GM23338 (cell line): Measurements from ENCODE around the gene DPP10.

Source experiments
- CREB1 ChIP-seq: fragments of 250-450 bp; sonication (Bioruptor Pico); IDR thresholded peaks from 2 replicates; pipeline ENCODE4 v1.5.0; 2020; ENCODE audit warnings: low read depth, mild to moderate bottlenecking, moderate library complexity
- CTCF ChIP-seq, 2 experiments: fragments of 200-600 bp in 1 of 2; sonication (generic) in 1 of 2; conservative IDR thresholded peaks; 2 replicates each; pipeline versions ENCODE4 v1.5.1 to v1.6.1; 2016 to 2017; ENCODE audit warnings: antibody characterized with exemption in 2 of 2, low read depth in 2 of 2, mild to moderate bottlenecking in 2 of 2, moderate library complexity in 1 of 2
- ETS1 ChIP-seq: IDR thresholded peaks from 2 replicates; pipeline ENCODE4 v1.6.1; 2016; ENCODE audit warnings: antibody characterized with exemption
- EZH2 ChIP-seq: fragments of 200-600 bp; sonication (generic); IDR thresholded peaks from one replicate; pipeline ENCODE4 v1.8.0; 2017; ENCODE audit warnings: antibody characterized with exemption, mild to moderate bottlenecking, low read depth; ENCODE audit not compliant: unreplicated experiment
- EZH2phosphoT487 ChIP-seq: fragments of 200-600 bp; sonication (generic); IDR thresholded peaks from one replicate; pipeline ENCODE4 v1.8.1; 2018; ENCODE audit warnings: antibody characterized with exemption; ENCODE audit not compliant: unreplicated experiment
- JUNB ChIP-seq: IDR thresholded peaks from one replicate; pipeline ENCODE4 v1.6.1; 2016; ENCODE audit warnings: antibody characterized with exemption; ENCODE audit not compliant: unreplicated experiment
- NANOG ChIP-seq: IDR thresholded peaks from 2 replicates; pipeline ENCODE4 v1.6.1; 2016; ENCODE audit warnings: antibody characterized with exemption, borderline replicate concordance
- POLR2AphosphoS5 ChIP-seq: IDR thresholded peaks from 2 replicates; pipeline ENCODE4 v1.6.1; 2016; ENCODE audit warnings: antibody characterized with exemption, low read depth
- REST ChIP-seq: IDR thresholded peaks from one replicate; pipeline ENCODE4 v1.6.1; 2018; ENCODE audit warnings: antibody characterized with exemption; ENCODE audit not compliant: unreplicated experiment
- STAT1 ChIP-seq: IDR thresholded peaks from one replicate; pipeline ENCODE4 v1.6.1; 2016; ENCODE audit warnings: antibody characterized with exemption; ENCODE audit not compliant: unreplicated experiment
- ZNF114 ChIP-seq: fragments of 250-450 bp; sonication (Bioruptor Pico); IDR thresholded peaks from 2 replicates; pipeline ENCODE4 v1.5.0; 2020; ENCODE audit warnings: mild to moderate bottlenecking, moderate library complexity
- ZNF331 ChIP-seq: fragments of 250-450 bp; sonication (Bioruptor Pico); IDR thresholded peaks from 2 replicates; pipeline ENCODE4 v1.5.0; 2020; ENCODE audit warnings: low read depth, mild to moderate bottlenecking, moderate library complexity
- ZNF462 ChIP-seq: fragments of 250-450 bp; sonication (Bioruptor Pico); IDR thresholded peaks from 2 replicates; pipeline ENCODE4 v1.5.0; 2020; ENCODE audit warnings: mild to moderate bottlenecking, moderate library complexity

GRCh38 chr2:114668415-114668814 lies 226.0 kb downstream of the DPP10 start:
- TF ChIP-seq CTCF (conservative IDR thresholded peaks at IDR 0.05; ENCODE audit: low read depth in 2 of 2) (no peak), EZH2 (no peak), ETS1 (no peak), JUNB (no peak), POLR2AphosphoS5 (no peak), REST (no peak), CREB1 (CRISPR knock-in tag) (no peak), NANOG (no peak), EZH2phosphoT487 (no peak), ZNF114 (CRISPR knock-in tag) (no peak), STAT1 (no peak), ZNF331 (no peak), ZNF462 (no peak)
